GM18498 (cell line): ENCODE results near the gene ZNF197.
A peak's percentile ranks its signal among the peaks of the same experiment; 100 is the strongest.
"Not testable (repeated sequence)": the region's sequence is repeated elsewhere in the genome, so short reads cannot be mapped to it uniquely, and the experiment has no call there.

Experiments
- ATAC-seq: cut with Tn5 transposase; IDR thresholded peaks from one replicate; pipeline ENCODE4 v1.9.1; 2021; ENCODE audit warnings: mild to moderate bottlenecking, moderate library complexity; ENCODE audit not compliant: unreplicated experiment

ZNF197 gene

GRCh38 chr3:44661189-44661588, 36.4 kb downstream of the ZNF197 start:
- no peak for ATAC-seq

- ATAC-seq, result no peak
These were observed 40.3 kb downstream of the ZNF197 start for GRCh38 chr3:44665173-44665572.

GRCh38 chr3:44666346-44666745, 41.5 kb downstream of the ZNF197 start:
- no peak for ATAC-seq

- ATAC-seq, result no peak
These were observed 44.9 kb downstream of the ZNF197 start for GRCh38 chr3:44669760-44670159.

- not testable (repeated sequence) for ATAC-seq
These were observed 48.6 kb downstream of the ZNF197 start for GRCh38 chr3:44673466-44673865.

GRCh38 chr3:44674211-44674610, 49.4 kb downstream of the ZNF197 start:
- ATAC-seq, result no peak

GRCh38 chr3:44678480-44679116, 53.8 kb downstream of the ZNF197 start:
- no peak for ATAC-seq

GRCh38 chr3:44680921-44681455, 56.2 kb downstream of the ZNF197 start:
- no peak for ATAC-seq

- no peak for ATAC-seq
These were observed 57.5 kb downstream of the ZNF197 start for GRCh38 chr3:44682182-44682896.

- peak; percentile 93 for ATAC-seq
These were observed 60.4 kb downstream of the ZNF197 start for GRCh38 chr3:44685128-44685800.

GRCh38 chr3:44687898-44688297, 63.1 kb downstream of the ZNF197 start:
- ATAC-seq, result no peak
